HG02840 (cell line): ENCODE results near the gene DRD3.

Experiments
- ATAC-seq: cut with Tn5 transposase; IDR thresholded peaks from one replicate; pipeline ENCODE4 v1.9.1; 2021; ENCODE audit warnings: mild to moderate bottlenecking, moderate library complexity, moderate number of reproducible peaks; ENCODE audit not compliant: unreplicated experiment, low FRiP score

Gene DRD3

GRCh38 chr3:114186501-114186900 lies 7.6 kb upstream of the DRD3 start:
- no peak for ATAC-seq

GRCh38 chr3:114179575-114179974 lies 723 bp upstream of the DRD3 start:
- ATAC-seq: no peak

GRCh38 chr3:114176890-114177289 lies 2.0 kb downstream of the DRD3 start:
- ATAC-seq: no peak

- no peak for ATAC-seq
Measured at GRCh38 chr3:114176487-114176886, 2.4 kb downstream of the DRD3 start.

DNA sequence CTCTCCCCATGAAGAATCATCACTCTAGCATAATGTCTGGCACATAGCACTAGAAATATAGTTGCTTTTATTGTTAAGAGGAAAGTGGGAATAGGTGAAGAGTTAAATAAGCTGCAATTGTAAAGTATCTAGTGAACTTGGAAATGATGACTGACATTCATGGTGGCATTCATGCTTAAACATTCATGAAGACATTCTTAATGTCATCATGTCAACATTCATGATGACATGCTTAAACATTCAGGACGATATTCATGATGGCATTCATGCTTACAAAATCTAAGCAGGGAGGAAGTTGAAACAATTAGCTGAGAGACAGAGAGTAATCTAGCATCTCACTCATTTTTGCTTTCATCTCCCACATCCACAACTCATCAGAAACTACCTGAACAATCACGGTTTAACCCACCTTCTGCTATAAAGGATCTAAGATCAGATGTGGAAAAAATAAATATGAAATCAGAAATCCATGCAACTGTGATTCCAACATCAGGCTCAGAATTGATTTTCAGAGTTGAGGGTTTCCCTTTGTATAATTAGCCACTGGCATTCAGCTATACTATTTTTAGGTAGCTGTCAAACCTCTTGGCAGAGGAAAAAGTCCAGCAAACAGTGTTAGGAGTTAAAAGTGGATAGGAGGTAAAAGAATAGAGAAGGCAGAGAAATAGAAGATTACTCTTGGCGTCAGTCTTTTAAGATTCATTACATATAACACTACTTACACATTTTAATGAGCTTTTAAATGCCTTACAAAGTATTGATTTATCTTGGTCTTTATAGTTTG lies 3.5 kb downstream of the DRD3 start:
- no peak for ATAC-seq

- ATAC-seq: no peak
Measured at GRCh38 chr3:114171677-114172076, 7.2 kb downstream of the DRD3 start.

DNA sequence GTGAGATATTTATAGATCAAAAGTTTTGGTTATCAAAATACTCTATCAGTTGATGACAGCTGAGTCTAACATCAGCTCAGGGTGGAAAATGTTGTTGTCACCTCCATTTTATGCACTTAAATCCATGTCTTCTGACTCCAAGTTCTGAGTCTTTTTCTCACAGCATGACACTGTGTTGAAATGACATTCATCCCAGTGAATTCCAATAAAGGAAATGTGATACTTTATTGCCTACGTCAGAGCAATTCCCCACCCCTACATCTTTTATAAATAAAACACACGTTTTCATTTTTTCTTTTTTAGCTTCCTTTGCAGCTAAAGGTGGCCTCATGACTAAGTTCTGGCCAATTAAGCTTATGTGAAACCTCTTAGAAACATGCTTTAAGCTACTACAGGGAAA lies 10.7 kb downstream of the DRD3 start:
- no peak for ATAC-seq

DNA sequence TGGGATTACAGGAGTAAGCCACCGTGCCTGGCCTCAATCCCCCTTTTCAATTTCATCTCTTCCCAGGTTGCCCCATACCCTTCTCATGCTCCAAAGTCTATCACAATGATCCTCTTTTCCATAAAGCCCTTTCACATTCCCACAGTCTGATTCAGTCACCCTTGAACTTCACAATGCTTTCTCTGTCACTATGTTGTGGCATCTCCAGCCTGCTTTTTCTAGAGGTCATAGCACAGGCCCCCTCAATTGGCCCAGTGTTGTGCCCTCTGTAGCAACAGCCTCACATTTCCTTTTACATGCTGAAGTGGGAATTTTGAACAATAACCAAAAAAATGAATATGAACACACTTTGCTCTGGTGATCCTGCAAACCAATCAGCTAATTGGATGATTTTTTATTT lies 21.5 kb downstream of the DRD3 start:
- no peak for ATAC-seq

GRCh38 chr3:114155370-114155821 lies 23.5 kb downstream of the DRD3 start:
- no peak for ATAC-seq

DNA sequence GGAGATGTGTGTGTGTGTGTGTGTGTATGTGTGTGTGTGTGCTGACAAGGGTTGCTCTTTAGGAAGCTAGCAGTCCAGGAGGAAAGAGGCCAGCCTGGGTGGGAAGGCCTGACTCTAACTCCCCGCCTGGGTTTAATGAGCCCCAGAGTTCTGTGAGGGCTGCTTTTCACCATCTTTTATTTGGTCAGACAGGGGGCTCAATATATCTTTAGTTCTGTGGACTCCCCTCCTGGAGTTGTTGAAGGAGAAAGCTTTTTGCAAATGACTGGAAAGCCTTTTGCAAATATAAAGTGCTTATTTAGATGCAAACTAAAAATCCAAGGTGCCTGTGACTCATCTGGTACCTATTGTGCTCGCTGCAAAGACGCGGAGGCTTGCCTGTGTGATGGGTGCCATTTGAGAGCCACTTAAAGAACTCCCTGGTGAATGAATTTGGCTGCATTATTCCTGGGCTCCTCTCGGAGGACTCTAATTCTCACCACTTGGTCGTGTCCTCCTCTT lies 24.5 kb downstream of the DRD3 start:
- ATAC-seq: no peak

- peak; percentile 88 for ATAC-seq
Measured at GRCh38 chr3:114152519-114153151, 26.2 kb downstream of the DRD3 start.

GRCh38 chr3:114151091-114151490 lies 27.8 kb downstream of the DRD3 start:
- no peak for ATAC-seq

- no peak for ATAC-seq
Measured at GRCh38 chr3:114147251-114147650, 31.6 kb downstream of the DRD3 start.

- no peak for ATAC-seq
Measured at GRCh38 chr3:114144909-114145688, 33.8 kb downstream of the DRD3 start.

- no peak for ATAC-seq
Measured at GRCh38 chr3:114143817-114144216, 35.0 kb downstream of the DRD3 start.

DNA sequence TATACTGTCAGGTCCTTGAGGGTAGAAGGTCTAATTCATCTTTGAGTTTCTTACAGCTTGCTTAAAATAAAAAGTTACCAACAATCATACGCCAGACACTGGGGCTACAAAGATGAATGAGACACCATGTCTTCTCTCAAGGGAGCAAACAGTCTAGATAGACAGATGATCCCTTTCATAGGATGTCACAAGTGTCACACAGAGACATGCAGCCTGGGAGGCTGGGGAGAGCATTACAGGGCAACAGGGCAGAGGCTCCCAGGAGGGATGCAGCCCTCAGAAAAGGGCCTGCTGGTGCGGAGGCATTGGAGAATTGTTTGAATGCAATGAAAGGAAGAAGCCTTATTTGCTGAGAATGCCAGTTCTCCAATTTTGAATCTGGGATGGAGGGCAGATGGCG lies 39.0 kb downstream of the DRD3 start:
- no peak for ATAC-seq

DNA sequence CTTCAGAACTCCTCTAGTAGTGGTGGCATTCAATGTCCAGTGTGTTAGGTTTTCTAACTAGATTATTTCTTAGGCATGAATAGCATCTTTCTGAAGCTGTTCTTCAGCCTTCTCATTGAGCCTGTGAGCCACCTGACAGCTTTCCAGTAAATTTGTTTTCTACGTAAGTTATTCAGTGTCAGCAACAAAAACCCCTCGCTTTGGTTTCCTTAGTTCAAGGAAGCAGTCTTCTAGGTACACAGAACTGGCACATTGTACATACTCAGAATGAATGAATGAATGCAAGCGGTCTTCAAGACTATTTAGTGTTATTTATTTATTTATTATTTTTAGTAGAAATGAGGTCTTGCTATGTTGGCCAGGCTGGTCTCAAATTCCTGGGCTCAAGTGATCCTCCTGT lies 44.9 kb downstream of the DRD3 start:
- no peak for ATAC-seq

- no peak for ATAC-seq
Measured at GRCh38 chr3:114132500-114132899, 46.4 kb downstream of the DRD3 start.

GRCh38 chr3:114128826-114129225 lies 50.0 kb downstream of the DRD3 start:
- ATAC-seq: no peak

DNA sequence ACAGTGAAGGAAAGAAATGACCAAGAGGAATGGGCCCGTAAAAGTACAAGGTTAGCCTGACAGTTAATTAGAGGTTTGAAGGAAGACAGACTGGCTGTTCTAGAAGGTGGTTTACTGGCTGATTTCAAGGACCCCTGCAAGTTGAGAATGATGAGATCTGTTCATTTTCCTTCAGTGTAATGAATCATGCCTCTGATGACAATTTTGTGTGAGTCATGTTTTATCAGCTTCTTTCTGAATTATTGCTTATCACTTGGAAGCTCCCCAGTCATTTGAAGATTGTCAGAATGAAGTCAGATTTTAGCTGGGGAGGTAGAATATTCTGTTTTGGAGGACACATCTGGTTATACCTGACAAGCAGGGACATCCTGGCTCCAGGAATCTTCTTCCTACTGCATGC lies 50.6 kb downstream of the DRD3 start:
- ATAC-seq: no peak

DNA sequence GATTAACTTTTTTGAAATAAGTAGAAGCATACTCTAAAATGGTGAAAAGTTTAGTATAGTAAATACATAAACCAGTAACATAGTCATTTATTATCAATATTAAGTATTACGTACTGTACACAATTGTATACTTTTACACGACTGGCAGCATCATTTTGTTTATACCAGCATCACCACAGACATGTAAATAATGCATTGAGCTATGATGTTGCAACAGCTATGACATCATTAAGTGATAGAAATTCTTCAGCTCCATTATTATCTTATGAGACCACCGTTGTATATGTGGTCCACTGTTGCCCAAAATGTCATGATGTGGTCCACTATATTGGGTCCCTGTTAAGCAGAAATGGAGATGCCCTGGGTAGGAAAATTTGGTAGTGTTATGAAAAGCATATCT lies 51.3 kb downstream of the DRD3 start:
- no peak for ATAC-seq
